Neural progenitor cell (in vitro differentiated cells): ENCODE measurements around the gene P4HA2.

Experiments used
- EZH2 ChIP-seq: fragments of 200-600 bp; sonication (generic); IDR thresholded peaks from 2 replicates; pipeline ENCODE4 v1.6.1; 2017; ENCODE audit warnings: antibody characterized with exemption, mild to moderate bottlenecking, moderate library complexity
- TF ChIP-seq, protein P1 (sequence below): fragments of 200-600 bp; sonication (generic); IDR thresholded peaks from 2 replicates; pipeline ENCODE4 v1.5.1; 2017; ENCODE audit warnings: antibody characterized with exemption, mild to moderate bottlenecking

DNA sequence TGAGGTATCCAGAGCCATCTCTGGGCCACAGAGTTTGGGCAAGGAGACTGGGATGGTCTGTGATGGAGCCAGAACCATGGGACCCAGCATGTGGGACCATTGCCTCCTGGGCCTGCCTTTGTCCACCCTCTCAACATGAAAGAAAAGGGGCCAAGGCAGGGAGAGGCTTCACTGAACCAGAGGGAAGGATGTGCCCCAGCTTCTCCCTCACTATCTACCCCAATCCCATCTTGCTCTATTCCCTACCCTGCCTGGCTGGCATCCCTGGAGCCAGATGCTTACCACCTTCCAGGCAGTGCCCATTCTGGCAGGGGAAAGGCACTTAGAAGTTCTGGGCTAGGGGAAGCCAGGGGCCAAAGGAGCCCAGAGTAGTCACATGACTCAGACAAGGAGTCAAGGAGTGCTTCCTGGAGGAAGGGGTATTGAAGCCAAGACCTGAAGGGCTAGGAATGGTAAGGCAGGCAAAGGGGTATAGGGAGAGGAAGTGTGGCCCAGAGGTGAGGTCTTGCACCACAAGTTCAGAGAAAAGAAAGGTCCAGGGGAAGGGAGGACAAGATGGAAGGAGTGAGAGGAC is 39.6 kb upstream of the P4HA2 start:
- TF ChIP-seq, protein P1, sequence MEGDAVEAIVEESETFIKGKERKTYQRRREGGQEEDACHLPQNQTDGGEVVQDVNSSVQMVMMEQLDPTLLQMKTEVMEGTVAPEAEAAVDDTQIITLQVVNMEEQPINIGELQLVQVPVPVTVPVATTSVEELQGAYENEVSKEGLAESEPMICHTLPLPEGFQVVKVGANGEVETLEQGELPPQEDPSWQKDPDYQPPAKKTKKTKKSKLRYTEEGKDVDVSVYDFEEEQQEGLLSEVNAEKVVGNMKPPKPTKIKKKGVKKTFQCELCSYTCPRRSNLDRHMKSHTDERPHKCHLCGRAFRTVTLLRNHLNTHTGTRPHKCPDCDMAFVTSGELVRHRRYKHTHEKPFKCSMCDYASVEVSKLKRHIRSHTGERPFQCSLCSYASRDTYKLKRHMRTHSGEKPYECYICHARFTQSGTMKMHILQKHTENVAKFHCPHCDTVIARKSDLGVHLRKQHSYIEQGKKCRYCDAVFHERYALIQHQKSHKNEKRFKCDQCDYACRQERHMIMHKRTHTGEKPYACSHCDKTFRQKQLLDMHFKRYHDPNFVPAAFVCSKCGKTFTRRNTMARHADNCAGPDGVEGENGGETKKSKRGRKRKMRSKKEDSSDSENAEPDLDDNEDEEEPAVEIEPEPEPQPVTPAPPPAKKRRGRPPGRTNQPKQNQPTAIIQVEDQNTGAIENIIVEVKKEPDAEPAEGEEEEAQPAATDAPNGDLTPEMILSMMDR = no peak
- no peak for TF ChIP-seq EZH2
